Right lobe of liver (tissue), 6 donors: ENCODE measurements around the gene CAPN3. TPM values are rescaled to one million over a fixed set of nuclear protein-coding genes. Genes with fewer than 3 reads are reported as not detected.
A peak's percentile ranks its signal among the peaks of the same experiment; 100 is the strongest.

Experiments
- ATAC-seq, 4 donors: fragments of 200-7000 bp; cut with Tn5 transposase; one replicate each; pipeline ENCODE4 v1.9.1; 2020; ENCODE audit warnings: mild to moderate bottlenecking in 4 of 4, moderate library complexity in 4 of 4
- DNase-seq, 3 donors: peaks; one replicate each; pipeline ENCODE4 v3.0.0-alpha.2; 2020
- H3K27ac ChIP-seq, 3 donors: fragments of 200-600 bp; one replicate each; pipeline ENCODE4 v1.8.0; 2022
- H3K27me3 ChIP-seq, 2 donors: fragments of 200-600 bp; one replicate each; pipeline ENCODE4 v1.8.0; 2022
- H3K36me3 ChIP-seq, 4 donors: fragments of 200-600 bp; sonication (generic) in 1 of 4; one replicate each; pipeline versions ENCODE4 v1.5.1 to v1.8.0; 2017 to 2022; ENCODE audit warnings: control low read depth in 1 of 4
- H3K4me1 ChIP-seq, 4 donors: fragments of 200-600 bp; sonication (generic) in 1 of 4; one replicate each; pipeline versions ENCODE4 v1.5.1 to v1.8.0; 2017 to 2022; ENCODE audit warnings: control low read depth in 1 of 4
- H3K4me3 ChIP-seq, 3 donors: fragments of 200-600 bp; one replicate each; pipeline ENCODE4 v1.8.0; 2022
- H3K9me3 ChIP-seq, 4 donors: fragments of 200-600 bp; sonication (generic) in 1 of 4; one replicate each; pipeline versions ENCODE4 v1.5.1 to v1.8.0; 2017 to 2022; ENCODE audit warnings: control low read depth in 1 of 4
- CTCF ChIP-seq, 4 donors: fragments of 200-600 bp in 3 of 4; fragments of 450-650 bp in 1 of 4; IDR thresholded peaks; one replicate each; pipeline versions ENCODE4 v1.5.1 to v1.8.0; 2016 to 2022; ENCODE audit warnings: antibody characterized with exemption in 4 of 4, mild to moderate bottlenecking in 2 of 4
- POLR2A ChIP-seq: fragments of 450-650 bp; IDR thresholded peaks from one replicate; pipeline ENCODE4 v1.6.1; 2017; ENCODE audit warnings: antibody characterized with exemption, mild to moderate bottlenecking
- WGBS: methylation state at CpG from one replicate; pipeline ENCODE4 v1.1.6; 2018; ENCODE audit warnings: low coverage, low lambda C conversion rate; ENCODE audit not compliant: insufficient coverage; ENCODE audit errors: missing lambda C conversion rate; 5-methylcytosine and 5-hydroxymethylcytosine counted together
- intact Hi-C, 2 donors: fragments of 100-400 bp; cut with DNase I; formaldehyde crosslinking; loops; one replicate each; pipeline versions ENCODE4 v1.11.2 to v1.14.1; 2022
- small RNA-seq, 2 experiments: library from RNA; depleted of rRNA; stranded (forward); fragments of <200 nt; gene quantifications; one replicate each; pipeline ENCODE3, GENCODE V24; 2016
- total RNA-seq, 6 experiments: library from RNA; depleted of rRNA in 2 of 6; stranded (reverse); fragments of >200 nt in 2 of 6; fragmentation: NEBNext Ultra II Directional in 3 of 6; extraction: Animal tissue kit (Norgen Biotek cat#: 25700) in 3 of 6; gene quantifications; one replicate each; pipeline versions ENCODE4 v1.1.0 to v1.2.4, GENCODE V29; 2016 to 2023
- donor health status: DM: no; HTN: yes; CAD: no.
- donor health status: DM: no; HTN: no; CAD: no.
- donor health status: DM: no; HTN: no; CAD: no.
- donor health status: DM: no; HTN: yes; CAD: no.
- donor health status: DM: no; HTN: yes; CAD: no.

CAPN3 gene
- total RNA-seq, 6 experiments from 2014 or later: 3.2 to 25.9 (median 13.3) TPM

GRCh38 chr15:42456971-42457370 lies 97.7 kb downstream of the CAPN3 start:
- ATAC-seq (no peak), DNase-seq (no peak)
- TF ChIP-seq POLR2A (no peak), CTCF (IDR thresholded peaks at IDR 0.05) (no peak)
- Histone ChIP-seq H3K36me3 (peaks cover 0 to 5% (median 0%) of the 10 kb centered on the region in 4 donors), H3K4me1 (no peaks in the 10 kb centered on the region), H3K4me3 (no peak overlapping the region), H3K9me3 (no peaks in the 10 kb centered on the region), H3K27me3 (no peaks in the 10 kb centered on the region), H3K27ac (peak overlapping the region; percentile 22 to 41 (median 39))
- intact Hi-C loops: no loop called here
- WGBS: 62% methylated on average over 3 of the region's 3 CpGs

GRCh38 chr15:42457445-42458442 lies 98.4 kb downstream of the CAPN3 start:
- Histone ChIP-seq H3K36me3 (peaks cover 0 to 5% (median 0%) of the 10 kb centered on the region in 4 donors), H3K4me1 (no peaks in the 10 kb centered on the region), H3K4me3 (no peak overlapping the region), H3K27ac (peak overlapping the region; percentile 24 to 41 (median 39)), H3K27me3 (no peaks in the 10 kb centered on the region), H3K9me3 (no peaks in the 10 kb centered on the region)
- intact Hi-C loops: no loop called here
- ATAC-seq (peak; percentile 64 to 86 (median 76)), DNase-seq (peak in 1 of 3 donors; percentile 55)
- 73% methylated on average over 8 of the region's 8 CpGs for WGBS
- no peak for TF ChIP-seq CTCF (IDR thresholded peaks at IDR 0.05)
- no peak for TF ChIP-seq POLR2A

- ATAC-seq (no peak), DNase-seq (no peak)
- Histone ChIP-seq H3K4me3 (no peak overlapping the region), H3K27me3 (no peaks in the 10 kb centered on the region), H3K4me1 (no peaks in the 10 kb centered on the region), H3K27ac (no peak overlapping the region), H3K9me3 (no peaks in the 10 kb centered on the region), H3K36me3 (peaks cover 0 to 16% (median 1%) of the 10 kb centered on the region in 4 donors)
- TF ChIP-seq POLR2A: no peak
- no peak for TF ChIP-seq CTCF (IDR thresholded peaks at IDR 0.05)
- 67% methylated on average over 3 of the region's 3 CpGs for whole genome bisulfite sequencing
- intact Hi-C loops: no loop called here
These were observed 102.0 kb downstream of the CAPN3 start for GRCh38 chr15:42461261-42461660.

Small RNA genes lying within 50 kb of the gene (small RNA-seq; reads per million reads assigned to genes)
- 0 reads per million in 2 experiments for gene RNU6-188P

Other genes starting within 250 kb of the CAPN3 start
- not detected for gene PLA2G4F, start 202.9 kb upstream of the CAPN3 start, total RNA-seq
- 10 to 100 TPM; 16.6 to 32.7 (median 23.2) TPM for gene VPS39, start 151.2 kb upstream of the CAPN3 start, total RNA-seq
- gene GANC, start 86.3 kb upstream of the CAPN3 start, total RNA-seq: 10 to 100 TPM; 11.4 to 37.6 (median 18.4) TPM
- gene TMEM87A, start 86.1 kb upstream of the CAPN3 start, total RNA-seq: 10 to 100 TPM; 12.9 to 22.4 (median 15.7) TPM
- gene ZNF106, start 131.6 kb downstream of the CAPN3 start, total RNA-seq: 10 to 100 TPM; 17.5 to 24.5 (median 20.0) TPM
- 10 to 100 TPM; 20.7 to 30.9 (median 26.9) TPM for gene SNAP23, start 136.1 kb downstream of the CAPN3 start, total RNA-seq
- gene LRRC57, start 189.3 kb downstream of the CAPN3 start, total RNA-seq: 10 to 100 TPM in 3 of 6 experiments, 1 to 10 TPM in 3; 8.5 to 10.8 (median 10.1) TPM
- gene HAUS2, start 189.3 kb downstream of the CAPN3 start, total RNA-seq: 10 to 100 TPM in 3 of 6 experiments, 1 to 10 TPM in 3; 5.8 to 19.5 (median 8.6) TPM
- gene STARD9, start 216.1 kb downstream of the CAPN3 start, total RNA-seq: 1 to 10 TPM in 5 of 6 experiments, under 1 TPM in 1; 0.70 to 3.1 (median 1.5) TPM